Iris pigment epithelial cell (primary cell): ENCODE data around the gene KCNMA1.
"Not testable (repeated sequence)": the region's sequence is repeated elsewhere in the genome, so short reads cannot be mapped to it uniquely, and the experiment has no call there.

Experiments used
- DNase-seq: peaks from one replicate; pipeline ENCODE4 v3.0.0-alpha.2; 2011; ENCODE audit warnings: low read depth

KCNMA1 gene

DNA sequence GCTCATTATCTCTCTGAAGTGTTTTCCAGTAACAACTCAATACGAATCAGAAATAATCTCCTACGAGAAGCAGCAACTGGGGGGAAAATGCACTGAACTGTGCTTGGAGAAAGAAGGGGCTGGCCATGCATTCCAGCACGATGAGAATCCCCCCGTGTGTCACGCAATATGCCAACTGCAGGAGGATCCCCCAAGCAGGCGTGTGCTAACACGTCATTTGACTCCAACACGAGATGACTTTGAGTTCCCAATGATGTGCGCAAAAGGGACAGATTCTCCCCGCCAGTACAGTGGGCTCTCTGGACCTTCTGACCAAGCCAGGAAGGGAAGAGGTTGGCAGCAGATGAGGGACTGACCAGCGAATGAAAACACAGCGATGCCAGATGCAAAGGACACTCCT is 105.5 kb downstream of the KCNMA1 start:
- peak; percentile 28 for DNase-seq

DNA sequence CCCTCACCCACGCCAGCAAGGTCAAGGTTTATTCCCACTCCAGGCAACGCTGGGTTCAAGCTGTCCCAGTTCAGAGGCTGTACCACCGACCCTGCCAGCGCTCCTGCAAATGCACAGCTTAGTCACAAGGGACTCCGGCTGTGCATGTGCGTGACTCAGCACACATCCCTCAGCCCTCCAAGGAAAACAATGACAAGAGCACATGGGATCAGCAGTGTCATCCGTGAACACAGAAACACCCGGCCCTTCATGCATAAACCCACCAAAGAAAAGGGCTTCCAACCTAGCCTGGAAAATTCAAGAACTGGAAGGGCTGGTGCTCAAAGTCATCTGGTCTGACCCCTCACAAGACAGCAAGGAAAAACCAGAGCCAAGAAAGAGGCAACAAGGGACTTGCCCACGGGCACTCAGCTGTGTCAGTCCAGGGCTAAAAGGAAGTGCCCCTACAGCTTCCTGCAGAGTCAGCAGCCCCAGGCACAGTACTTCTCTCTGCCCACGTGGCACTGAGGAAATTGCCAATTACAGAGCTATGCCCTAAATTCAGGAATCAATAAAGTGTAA is 106.1 kb downstream of the KCNMA1 start:
- DNase-seq: peak; percentile 81

- no peak for DNase-seq
Measured at GRCh38 chr10:77530011-77530410, 107.6 kb downstream of the KCNMA1 start.

DNA sequence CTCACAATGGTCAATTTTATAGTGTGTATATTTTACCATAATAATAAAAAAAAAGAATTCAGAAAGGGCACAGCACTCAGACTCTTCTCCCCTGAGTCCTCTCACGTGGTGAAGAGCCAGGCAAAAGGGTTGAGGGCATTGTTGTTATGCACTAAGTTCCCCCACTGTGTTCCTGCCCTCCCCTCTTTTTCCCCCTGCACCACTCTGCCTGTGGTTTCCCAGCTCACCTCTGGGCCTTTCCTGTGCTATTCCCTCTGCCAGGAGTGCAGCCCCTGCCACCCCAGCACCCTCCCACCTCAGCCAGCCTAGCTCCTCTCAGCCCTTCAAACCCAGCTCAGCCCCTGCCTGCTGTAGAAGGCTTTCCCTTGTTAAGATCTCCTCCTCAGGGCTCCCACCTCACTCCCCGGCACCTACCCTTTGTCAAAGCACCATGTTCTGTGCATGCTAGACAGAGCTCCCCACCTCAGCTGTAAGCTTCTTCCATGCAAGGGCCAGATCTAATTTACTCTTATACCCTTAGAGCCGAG is 108.5 kb downstream of the KCNMA1 start:
- DNase-seq: no peak

DNA sequence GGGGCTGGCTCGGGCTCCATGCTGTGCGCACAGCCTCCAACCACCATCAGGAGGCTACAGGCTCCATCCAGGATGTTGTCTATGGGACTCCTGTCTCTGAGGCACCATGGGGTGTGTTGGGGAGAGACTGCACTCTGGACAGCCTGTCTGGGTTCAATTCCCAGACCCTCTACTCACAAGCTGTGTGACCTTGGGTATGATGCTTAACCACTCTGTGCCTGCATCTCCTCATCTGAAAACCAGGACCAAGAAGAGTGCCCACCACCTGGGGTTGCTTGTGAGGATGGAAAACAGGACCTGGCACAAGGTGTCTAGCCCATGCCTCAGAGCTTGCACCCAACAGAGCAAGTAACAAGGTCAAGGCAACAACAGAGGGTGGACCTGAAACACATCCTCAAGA is 109.8 kb downstream of the KCNMA1 start:
- DNase-seq: no peak

DNA sequence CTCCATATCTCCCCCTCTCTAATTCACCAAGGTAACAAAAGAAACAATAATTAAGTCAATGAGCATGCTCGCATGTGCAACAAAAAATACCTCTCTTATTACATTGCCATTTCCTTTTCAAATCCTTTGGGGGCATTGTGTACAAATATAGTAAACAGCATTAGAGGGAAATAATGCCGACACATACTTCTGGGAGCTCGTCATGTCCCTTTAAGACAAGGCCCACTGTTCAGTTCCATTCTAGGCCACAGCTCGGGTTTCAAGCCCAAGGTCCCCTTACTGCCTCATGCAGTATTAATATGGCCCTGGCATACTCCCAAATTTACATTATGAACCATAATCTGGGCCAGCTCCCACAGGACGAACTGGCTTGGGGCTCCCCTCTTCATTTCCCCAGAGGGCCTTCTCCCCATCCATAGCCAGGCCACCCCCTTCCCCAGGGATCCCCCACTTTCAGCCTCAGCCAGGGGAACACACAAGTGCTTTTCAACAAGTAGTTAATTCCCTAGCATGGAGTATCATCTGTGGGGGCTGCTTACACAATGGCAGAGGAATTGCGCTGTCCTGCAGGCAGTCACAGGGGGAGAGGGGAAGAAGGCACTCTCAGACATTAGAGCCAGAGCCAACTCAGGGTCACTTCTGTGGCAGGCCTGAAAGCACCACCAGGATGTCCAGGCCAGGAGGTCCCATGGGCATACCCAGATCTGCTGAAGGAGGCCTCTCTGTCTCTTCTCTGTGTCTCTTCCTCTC is 110.6 kb downstream of the KCNMA1 start:
- DNase-seq: peak; percentile 10

- DNase-seq: peak; percentile 81
Measured at GRCh38 chr10:77524281-77524711, 113.3 kb downstream of the KCNMA1 start.

GRCh38 chr10:77522268-77522809 is 115.3 kb downstream of the KCNMA1 start:
- DNase-seq: no peak

DNA sequence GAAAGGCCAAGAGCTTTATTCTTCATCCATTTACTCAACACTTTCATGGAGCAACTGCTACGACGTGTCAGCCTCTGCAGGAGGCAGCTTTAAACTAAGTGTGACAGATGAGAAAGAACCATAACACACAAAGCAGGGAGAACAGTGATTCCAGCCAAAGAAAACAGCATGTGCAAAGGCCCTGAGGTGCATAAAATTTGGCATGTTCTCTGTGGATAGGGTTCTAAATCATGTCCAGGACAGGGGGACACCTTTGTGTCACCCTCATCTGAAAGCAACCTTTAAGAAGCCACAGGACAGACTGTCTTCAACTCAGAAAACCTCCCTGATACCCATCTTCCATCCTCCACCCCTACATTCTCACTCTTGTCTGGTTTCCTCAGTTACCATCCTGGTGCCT is 116.6 kb downstream of the KCNMA1 start:
- no peak for DNase-seq

- DNase-seq: no peak
Measured at GRCh38 chr10:77520290-77520689, 117.3 kb downstream of the KCNMA1 start.

GRCh38 chr10:77519791-77520190 is 117.8 kb downstream of the KCNMA1 start:
- DNase-seq: not testable (repeated sequence)

DNA sequence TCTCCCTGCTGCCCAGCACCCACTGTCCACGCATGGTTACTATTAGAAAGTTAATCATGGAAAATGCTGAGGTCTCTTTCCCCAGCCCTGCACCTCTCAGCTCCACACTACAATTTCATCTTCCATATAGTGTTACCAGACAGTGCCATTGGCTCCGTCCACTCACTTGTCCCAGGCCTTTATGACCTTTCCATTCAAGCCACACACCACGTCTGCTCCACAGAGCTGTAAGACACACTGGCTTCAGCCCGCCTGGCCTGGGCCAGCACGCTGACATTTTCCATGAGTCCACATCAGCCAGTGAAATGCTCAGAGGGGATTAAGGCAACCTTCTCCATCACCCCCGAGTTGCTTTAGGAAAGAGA is 118.7 kb downstream of the KCNMA1 start:
- no peak for DNase-seq

DNA sequence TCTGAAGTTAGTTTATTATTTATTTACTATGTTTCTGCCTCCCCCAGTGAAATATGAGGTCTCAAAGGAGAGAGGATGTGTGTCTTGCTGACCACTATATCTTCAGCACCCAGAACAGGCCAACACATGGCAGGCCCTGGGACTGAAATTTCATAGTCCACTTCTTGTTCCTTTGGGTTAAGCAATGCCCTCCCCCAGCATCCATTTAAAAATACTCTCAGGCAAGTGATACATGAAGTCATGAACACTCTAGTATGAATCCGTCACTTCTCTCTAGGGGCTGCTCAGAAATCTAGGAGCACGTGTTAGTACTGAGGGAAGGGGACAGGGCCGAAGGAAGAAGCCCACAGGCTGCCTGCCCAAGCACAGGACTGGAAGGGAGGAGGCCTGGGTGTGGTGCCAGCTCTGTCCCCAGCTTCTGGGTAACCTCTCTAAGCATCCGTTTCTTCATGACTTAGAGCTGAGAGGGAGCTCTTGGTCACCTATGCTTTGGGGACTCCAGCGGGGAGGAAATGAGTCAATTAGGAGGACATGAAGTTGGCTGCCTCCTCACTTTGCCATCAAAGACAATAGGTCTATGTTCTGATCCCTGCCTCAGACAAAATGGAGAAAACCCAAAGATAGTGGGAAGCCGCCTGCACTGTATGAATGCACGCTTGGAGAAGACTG is 119.2 kb downstream of the KCNMA1 start:
- DNase-seq: no peak

GRCh38 chr10:77516575-77516974 is 121.0 kb downstream of the KCNMA1 start:
- no peak for DNase-seq

DNA sequence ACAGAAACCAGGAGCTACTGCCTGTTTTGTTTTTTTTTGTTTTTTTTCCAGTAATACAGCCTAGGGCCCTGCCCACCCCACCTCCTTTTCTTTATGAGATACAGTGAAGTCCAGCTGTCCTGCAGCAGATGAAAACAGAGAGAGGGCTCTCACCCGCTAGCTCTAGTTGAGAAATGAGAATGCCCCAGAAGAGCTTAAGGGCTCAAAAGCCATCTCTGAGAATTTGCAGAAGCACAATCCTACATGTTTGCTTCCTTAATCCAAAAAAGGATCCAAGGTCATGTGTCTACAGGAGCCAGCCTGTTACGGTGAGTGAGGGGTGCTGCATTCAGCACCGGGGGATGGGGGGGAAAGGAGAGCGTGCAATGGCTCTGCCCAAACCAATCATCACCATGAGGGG is 122.7 kb downstream of the KCNMA1 start:
- DNase-seq: no peak

- peak; percentile 61 for DNase-seq
Measured at GRCh38 chr10:77513781-77514331, 123.8 kb downstream of the KCNMA1 start.

DNA sequence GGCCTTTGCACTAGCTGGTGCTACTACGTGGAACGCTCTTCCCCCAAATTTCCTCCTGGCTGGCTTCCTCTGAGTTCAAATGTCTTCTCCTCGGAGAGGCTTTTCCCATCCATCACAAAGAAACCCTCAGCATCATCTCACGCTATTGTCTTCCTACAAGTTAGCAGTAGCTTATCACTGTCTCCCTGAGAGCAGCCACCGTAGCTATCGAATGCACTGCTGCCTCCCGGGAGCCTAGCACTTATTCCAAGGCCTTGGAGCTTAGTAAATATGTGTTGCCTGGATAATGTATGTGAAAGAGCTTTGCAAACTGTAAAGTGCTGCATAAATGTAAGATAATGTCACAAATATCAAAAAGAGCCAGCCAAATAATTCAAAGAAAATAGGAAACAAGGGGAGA is 124.4 kb downstream of the KCNMA1 start:
- DNase-seq: no peak

- DNase-seq: no peak
Measured at GRCh38 chr10:77512219-77512578, 125.4 kb downstream of the KCNMA1 start.

- no peak for DNase-seq
Measured at GRCh38 chr10:77511498-77512218, 126.0 kb downstream of the KCNMA1 start.

DNA sequence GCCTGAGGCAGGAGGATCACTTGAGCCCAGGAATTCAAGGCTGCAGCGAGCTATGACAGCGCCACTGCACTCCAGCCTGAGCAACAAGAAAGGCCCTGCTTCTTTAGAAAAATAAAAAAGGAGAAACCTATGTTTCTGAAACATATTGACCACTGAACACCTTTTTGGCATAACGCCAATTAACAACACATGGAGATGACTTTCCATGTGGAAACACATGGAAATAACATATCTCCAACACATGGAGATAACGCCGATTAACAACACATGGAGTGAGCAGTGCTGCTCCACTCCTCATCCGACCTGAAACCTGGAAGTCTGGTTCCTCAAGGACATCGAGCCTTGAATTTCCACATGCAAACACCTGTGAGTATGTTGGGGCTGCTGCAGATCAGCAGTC is 126.9 kb downstream of the KCNMA1 start:
- DNase-seq: no peak

DNA sequence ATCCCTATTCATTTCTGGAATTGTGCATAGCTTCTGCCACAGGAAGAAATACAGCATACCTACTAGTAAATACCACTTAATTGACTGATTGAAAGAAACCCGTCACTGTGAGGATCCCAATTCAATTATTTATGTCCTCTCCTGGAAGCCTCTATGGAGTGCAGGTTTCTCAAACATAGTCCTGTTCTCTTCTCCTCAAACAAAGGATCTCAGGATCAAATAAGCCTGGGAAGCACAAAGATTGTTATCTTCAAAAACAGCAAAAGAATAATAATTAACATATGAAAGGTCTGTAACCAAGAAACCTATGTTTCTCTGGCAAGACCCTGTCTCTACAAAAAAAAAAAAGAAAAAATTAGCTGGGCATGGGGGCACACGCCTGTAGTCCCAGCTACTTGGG is 127.3 kb downstream of the KCNMA1 start:
- DNase-seq: no peak

- DNase-seq: no peak
Measured at GRCh38 chr10:77509391-77509790, 128.2 kb downstream of the KCNMA1 start.
